Esophagus squamous epithelium (tissue), 5 donors: ENCODE data around the gene TSC2. TPM values are rescaled to one million over a fixed set of nuclear protein-coding genes. Genes with fewer than 3 reads are reported as not detected.
"Not testable (repeated sequence)": the region's sequence is repeated elsewhere in the genome, so short reads cannot be mapped to it uniquely, and the experiment has no call there.

Source experiments
- DNase-seq: peaks from one replicate; lab custom pipeline; 2025; lab: John Stamatoyannopoulos, UW
- H3K27ac ChIP-seq, 4 donors: fragments of 200-600 bp; sonication (generic); one replicate each; pipeline ENCODE4 v1.5.1; 2016 to 2019; ENCODE audit warnings: mild to moderate bottlenecking in 1 of 4
- H3K27me3 ChIP-seq, 4 donors: fragments of 200-600 bp; sonication (generic); 1 replicate in 3 of 4; 2 replicates in 1 of 4; pipeline versions ENCODE4 v1.5.1 to v1.6.0; 2017 to 2021; ENCODE audit warnings: antibody characterized with exemption in 1 of 4
- H3K36me3 ChIP-seq, 3 donors: fragments of 200-600 bp; sonication (generic); one replicate each; pipeline ENCODE4 v1.5.1; 2016 to 2019
- H3K4me1 ChIP-seq, 3 donors: fragments of 200-600 bp; sonication (generic); one replicate each; pipeline ENCODE4 v1.5.1; 2017 to 2019
- H3K4me3 ChIP-seq, 4 donors: fragments of 200-600 bp; sonication (generic); 1 replicate in 3 of 4; 2 replicates in 1 of 4; pipeline ENCODE4 v1.5.1; 2016 to 2019; ENCODE audit warnings: mild to moderate bottlenecking in 2 of 4, moderate library complexity in 1 of 4
- H3K9me3 ChIP-seq, 3 donors: fragments of 200-600 bp; sonication (generic); one replicate each; pipeline ENCODE4 v1.5.1; 2016 to 2019
- POLR2A ChIP-seq, 4 donors: fragments of 450-650 bp; IDR thresholded peaks; one replicate each; pipeline ENCODE4 v1.6.1; 2017; ENCODE audit warnings: antibody characterized with exemption in 4 of 4, mild to moderate bottlenecking in 4 of 4, moderate library complexity in 3 of 4
- WGBS, 2 donors: methylation state at CpG; one replicate each; pipeline ENCODE4 v1.1.5; 2018; 5-methylcytosine and 5-hydroxymethylcytosine counted together
- intact Hi-C: fragments of 100-400 bp; cut with DNase I; formaldehyde crosslinking; loops from one replicate; pipeline ENCODE4 v1.15.0; 2022
- total RNA-seq, 4 donors: library from RNA; depleted of rRNA; stranded (reverse); fragments of >200 nt; gene quantifications; one replicate each; pipeline ENCODE4 v1.1.0, GENCODE V29; 2016
- TF ChIP-seq, protein P1 (sequence below), 6 experiments: fragments of 450-650 bp in 4 of 6; fragments of 200-600 bp in 2 of 6; sonication (generic) in 2 of 6; IDR thresholded peaks; one replicate each; pipeline ENCODE4 v1.5.1; 2016 to 2019; ENCODE audit warnings: antibody characterized with exemption in 6 of 6, mild to moderate bottlenecking in 4 of 6, moderate library complexity in 4 of 6
- donor health status: DM: yes; HTN: yes; CAD: no.

Gene TSC2
- total RNA-seq, 4 donors from 2014 or later, result 22.8 to 79.7 (median 41.2) TPM

DNA sequence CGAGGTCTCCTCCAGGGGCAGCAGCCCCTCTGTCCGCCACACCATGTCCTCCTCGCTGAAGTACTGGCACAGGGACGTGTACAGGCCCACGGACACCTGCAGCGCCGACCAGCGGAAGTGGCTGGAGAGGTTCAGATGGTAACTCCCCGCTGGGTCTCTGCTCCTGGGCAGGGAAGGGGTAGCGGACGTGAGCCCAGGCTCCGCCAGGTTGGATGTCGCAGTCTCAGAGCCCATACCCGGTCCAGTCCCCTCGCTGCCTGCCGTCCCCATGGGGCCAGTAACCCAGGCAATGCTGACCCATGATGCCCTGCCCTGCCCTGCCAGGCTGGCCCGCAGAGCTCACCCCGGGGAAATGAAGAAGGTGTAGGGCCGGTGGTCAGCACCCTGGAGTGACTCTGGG, 54.7 kb downstream of the TSC2 start:
- Histone ChIP-seq H3K36me3 (peaks cover 17 to 87% (median 38%) of the 10 kb centered on the region in 3 donors), H3K9me3 (no peaks in the 10 kb centered on the region), H3K27me3 (no peaks in the 10 kb centered on the region), H3K4me1 (no peaks in the 10 kb centered on the region), H3K27ac (no peak overlapping the region), H3K4me3 (no peak overlapping the region)
- DNase-seq, result no peak
- no peak for TF ChIP-seq POLR2A (IDR thresholded peaks at IDR 0.05)
- TF ChIP-seq, protein P1, sequence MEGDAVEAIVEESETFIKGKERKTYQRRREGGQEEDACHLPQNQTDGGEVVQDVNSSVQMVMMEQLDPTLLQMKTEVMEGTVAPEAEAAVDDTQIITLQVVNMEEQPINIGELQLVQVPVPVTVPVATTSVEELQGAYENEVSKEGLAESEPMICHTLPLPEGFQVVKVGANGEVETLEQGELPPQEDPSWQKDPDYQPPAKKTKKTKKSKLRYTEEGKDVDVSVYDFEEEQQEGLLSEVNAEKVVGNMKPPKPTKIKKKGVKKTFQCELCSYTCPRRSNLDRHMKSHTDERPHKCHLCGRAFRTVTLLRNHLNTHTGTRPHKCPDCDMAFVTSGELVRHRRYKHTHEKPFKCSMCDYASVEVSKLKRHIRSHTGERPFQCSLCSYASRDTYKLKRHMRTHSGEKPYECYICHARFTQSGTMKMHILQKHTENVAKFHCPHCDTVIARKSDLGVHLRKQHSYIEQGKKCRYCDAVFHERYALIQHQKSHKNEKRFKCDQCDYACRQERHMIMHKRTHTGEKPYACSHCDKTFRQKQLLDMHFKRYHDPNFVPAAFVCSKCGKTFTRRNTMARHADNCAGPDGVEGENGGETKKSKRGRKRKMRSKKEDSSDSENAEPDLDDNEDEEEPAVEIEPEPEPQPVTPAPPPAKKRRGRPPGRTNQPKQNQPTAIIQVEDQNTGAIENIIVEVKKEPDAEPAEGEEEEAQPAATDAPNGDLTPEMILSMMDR (IDR thresholded peaks at IDR 0.05), result no peak
- 88% methylated on average over 4 of the region's 19 CpGs; no CpG with 5 or more reads in 1 of the 2 donors for WGBS, 2 donors
- intact Hi-C loops, result no loop called here

DNA sequence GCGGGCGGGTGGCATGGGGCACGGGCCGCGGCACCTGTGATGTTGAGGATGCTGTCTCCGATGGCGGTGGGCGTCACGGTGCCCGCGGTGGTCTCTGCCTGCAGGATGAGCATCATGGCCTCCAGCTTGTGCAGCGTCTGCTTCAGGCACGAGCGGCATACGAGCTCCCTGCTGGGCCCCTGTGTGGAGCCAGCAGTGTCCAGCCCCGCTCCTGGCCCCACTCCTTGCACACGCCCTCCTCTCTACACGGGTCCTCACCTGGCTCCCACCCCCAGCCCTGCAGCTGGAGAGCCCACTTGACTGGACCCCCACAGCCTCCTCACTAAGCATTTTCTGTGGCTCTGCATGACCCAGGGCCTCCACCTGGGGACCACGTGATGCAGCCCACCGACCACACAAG, 56.7 kb downstream of the TSC2 start:
- DNase-seq, H3K27ac ChIP-seq, H3K4me1 ChIP-seq, H3K9me3 ChIP-seq, H3K27me3 ChIP-seq, intact Hi-C loops, H3K4me3 ChIP-seq: not testable (repeated sequence)
- no CpG with 5 or more reads among the region's 20 CpGs for WGBS, 2 donors
- peaks cover 15 to 89% (median 42%) of the 10 kb centered on the region in 3 donors for H3K36me3 ChIP-seq

DNA sequence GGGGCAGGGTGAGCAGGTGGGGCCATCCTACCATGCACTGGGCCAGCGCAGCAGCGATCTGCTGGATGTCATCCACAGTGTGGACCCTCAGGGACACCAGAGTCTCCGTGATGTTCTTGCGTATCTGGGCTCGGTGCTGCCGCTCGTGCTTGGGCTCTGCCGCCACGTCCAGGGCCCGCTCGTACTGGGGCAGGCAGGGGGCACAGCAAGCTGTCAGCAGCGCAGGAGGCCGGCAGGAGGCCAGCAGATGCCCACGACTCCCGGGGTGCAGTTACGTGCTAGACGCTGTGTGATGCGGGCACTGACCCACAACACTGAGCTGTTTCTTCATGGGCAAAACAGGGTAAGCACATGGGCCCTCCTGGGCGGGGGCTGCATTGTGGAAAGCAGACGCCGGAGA, 57.5 kb downstream of the TSC2 start:
- intact Hi-C loops, DNase-seq, H3K4me1 ChIP-seq, H3K4me3 ChIP-seq, H3K27me3 ChIP-seq, H3K27ac ChIP-seq, H3K9me3 ChIP-seq: not testable (repeated sequence)
- 95 to 100% methylated on average over 2 to 6 of the region's 21 CpGs for WGBS, 2 donors
- peaks cover 6 to 89% (median 35%) of the 10 kb centered on the region in 3 donors for H3K36me3 ChIP-seq

DNA sequence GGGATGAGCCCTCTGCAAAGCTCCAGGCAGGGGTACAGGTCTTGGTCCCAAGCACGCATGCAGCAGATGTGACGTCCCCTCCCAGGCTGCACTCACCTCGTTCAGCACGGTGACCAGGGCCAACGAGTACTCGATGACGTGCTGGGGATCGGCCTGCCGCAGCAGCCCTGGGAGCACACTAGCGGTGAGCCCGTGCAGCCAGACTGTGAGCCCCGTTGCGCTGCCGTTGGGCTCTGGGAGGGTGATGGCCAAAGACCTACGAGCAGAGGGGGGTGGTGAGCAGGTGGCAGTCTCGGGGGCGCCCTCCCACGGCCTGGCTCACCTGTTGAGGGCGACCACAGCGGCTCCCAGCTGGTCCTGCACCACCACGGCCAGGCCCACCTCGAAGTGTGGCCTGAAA, 58.0 kb downstream of the TSC2 start:
- H3K27me3 ChIP-seq, H3K4me1 ChIP-seq, DNase-seq, H3K27ac ChIP-seq, H3K9me3 ChIP-seq, H3K4me3 ChIP-seq, intact Hi-C loops: not testable (repeated sequence)
- H3K36me3 ChIP-seq, result peaks cover 4 to 89% (median 35%) of the 10 kb centered on the region in 3 donors
- 84% methylated on average over 14 of the region's 22 CpGs; no CpG with 5 or more reads in 1 of the 2 donors for WGBS, 2 donors

DNA sequence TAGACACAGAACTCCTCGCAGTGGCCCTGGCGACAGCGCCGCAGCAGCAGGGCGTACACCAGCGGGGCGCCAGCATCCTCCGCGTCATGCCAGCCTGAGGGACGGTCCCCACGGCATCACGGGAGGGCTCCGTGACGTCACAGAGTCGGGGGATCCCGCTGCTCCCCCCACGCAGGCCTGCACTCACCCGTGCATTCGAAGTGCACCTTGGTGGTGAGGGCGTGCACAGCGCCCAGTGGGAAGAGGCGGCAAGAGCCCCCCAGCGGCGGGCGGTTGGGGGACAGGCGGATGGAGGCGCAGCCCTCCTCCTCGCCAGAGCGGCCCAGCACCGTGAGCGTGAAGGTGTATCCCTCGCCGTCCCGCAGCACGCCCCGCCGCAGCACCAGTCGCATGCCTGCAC, 58.4 kb downstream of the TSC2 start:
- H3K27me3 ChIP-seq, DNase-seq, intact Hi-C loops, H3K9me3 ChIP-seq, H3K27ac ChIP-seq, H3K4me3 ChIP-seq, H3K4me1 ChIP-seq: not testable (repeated sequence)
- WGBS, 2 donors, result no CpG with 5 or more reads among the region's 38 CpGs
- peaks cover 4 to 89% (median 35%) of the 10 kb centered on the region in 3 donors for H3K36me3 ChIP-seq

DNA sequence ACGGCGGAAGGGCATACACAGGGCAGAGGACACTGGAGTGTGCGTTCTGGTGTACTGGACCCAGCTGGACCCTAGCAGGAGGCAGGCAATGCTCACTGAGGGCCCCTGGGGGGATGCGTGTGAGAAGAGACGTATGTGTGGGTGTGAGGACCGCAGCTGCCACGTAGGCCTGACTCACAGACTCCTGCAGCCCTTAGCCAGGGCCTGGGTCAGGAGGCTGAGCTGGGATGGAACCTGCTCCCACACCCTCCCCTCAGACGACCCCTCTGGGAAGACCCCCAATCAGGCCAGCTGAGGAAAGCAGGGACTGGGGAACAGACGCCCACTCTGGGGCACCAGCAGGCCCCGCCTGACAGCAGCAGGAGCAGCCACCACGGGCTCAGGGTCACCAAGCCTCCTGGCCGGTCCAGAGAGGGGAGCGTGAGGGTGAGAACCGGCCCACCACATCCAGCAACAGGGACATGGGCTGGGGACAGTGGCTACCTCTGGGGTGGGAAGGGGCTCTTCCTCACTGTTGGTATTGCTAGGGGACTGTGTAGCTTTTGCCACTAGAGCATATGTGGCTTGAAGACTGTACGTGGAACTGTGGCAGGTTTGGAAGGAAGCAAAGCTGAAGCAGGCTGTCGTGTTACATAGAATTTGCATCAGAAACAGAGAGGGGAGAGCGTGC, 59.5 kb downstream of the TSC2 start:
- H3K4me1 ChIP-seq, H3K9me3 ChIP-seq, DNase-seq, intact Hi-C loops, H3K4me3 ChIP-seq, H3K27me3 ChIP-seq, H3K27ac ChIP-seq: not testable (repeated sequence)
- 56 to 81% methylated on average over 3 to 7 of the region's 17 CpGs for WGBS, 2 donors
- H3K36me3 ChIP-seq, result peaks cover 4 to 89% (median 34%) of the 10 kb centered on the region in 3 donors

DNA sequence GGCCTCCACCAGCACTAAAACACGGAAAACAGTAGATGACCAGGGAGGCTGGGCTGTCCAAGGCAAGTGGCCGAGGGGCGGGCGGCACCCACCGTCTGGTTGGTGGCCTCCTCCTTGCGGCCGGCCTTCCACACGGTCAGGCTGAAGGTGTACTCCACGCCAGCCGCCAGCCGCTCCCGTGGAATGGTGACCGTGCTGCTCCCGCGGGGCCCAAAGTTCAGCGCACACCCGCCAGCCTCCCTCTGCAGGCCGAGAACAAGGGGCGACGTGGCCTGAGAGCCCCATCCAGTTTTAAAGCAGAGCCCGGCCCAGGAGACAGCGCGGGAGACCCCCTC, 60.0 kb downstream of the TSC2 start:
- peaks cover 4 to 89% (median 29%) of the 10 kb centered on the region in 3 donors for H3K36me3 ChIP-seq
- 92 to 93% methylated on average over 3 to 4 of the region's 23 CpGs for WGBS, 2 donors

DNA sequence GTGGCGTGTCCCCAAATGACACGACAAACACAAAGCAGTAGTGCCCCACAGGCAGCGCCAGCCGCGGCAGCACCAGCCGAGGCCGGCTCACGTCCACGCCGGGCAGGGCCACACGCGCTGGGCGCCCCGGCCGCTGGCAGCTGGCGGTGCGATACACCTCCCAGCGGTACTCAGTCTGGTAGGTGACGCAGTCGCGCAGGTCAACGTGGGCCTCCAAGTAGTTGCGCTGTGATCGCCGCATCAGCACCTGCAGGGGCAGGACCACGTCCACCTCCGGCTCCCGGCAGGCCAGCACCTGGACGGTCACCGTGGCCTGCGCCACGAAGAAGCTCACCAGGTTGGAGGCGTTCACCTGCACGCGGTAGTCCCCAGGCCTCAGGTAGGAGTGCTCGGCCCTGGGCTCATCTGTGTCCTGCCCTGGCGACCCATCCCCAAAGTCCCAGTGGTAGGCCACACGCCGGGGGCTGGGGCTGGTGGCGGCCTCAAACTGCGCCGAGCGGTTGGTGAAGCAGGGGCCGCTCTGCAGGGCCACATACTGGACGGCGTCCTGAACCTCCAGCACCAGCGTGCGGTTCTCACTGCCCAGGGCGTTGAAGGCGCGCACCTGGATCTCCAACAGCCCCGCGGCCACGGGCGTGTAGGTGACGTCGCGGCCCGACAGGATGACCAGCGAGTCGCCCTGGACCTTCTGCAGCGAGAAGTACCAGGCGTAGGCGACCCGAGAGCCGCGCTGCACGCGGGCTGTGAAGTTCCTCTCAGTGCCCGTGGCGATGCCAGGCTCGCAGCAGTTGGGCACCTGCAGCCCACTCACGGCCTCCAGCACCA, 60.9 kb downstream of the TSC2 start:
- WGBS, 2 donors, result 100% methylated on average over 2 to 12 of the region's 73 CpGs
- H3K9me3 ChIP-seq, H3K27me3 ChIP-seq, H3K27ac ChIP-seq, H3K4me3 ChIP-seq, DNase-seq, H3K4me1 ChIP-seq, intact Hi-C loops: not testable (repeated sequence)
- H3K36me3 ChIP-seq, result peaks cover 0 to 89% (median 32%) of the 10 kb centered on the region in 3 donors

More for the DNA sequence above, 60.0 kb downstream of the TSC2 start:
- H3K27ac ChIP-seq, H3K4me3 ChIP-seq, H3K27me3 ChIP-seq, intact Hi-C loops, H3K4me1 ChIP-seq, H3K9me3 ChIP-seq, DNase-seq: not testable (repeated sequence)

DNA sequence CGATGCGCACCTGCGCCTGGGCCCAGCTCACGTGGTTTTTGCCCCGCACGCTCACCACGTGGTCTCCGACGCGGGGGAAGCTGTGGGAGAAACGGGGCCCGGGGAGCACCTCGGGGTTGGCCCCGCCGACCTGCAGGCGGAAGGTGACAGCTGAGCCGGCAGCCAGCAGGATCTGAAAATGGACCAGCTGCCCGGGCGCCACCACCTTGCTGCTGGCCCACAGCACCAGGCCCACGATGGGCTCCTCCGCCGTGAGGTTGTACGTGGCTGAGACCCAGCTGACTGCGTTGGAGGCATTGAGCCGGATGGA, 61.4 kb downstream of the TSC2 start:
- H3K9me3 ChIP-seq, H3K27ac ChIP-seq, H3K4me3 ChIP-seq, H3K27me3 ChIP-seq, H3K4me1 ChIP-seq, intact Hi-C loops, DNase-seq: not testable (repeated sequence)
- H3K36me3 ChIP-seq, result peaks cover 0 to 93% (median 34%) of the 10 kb centered on the region in 3 donors
- WGBS, 2 donors, result no CpG with 5 or more reads among the region's 25 CpGs

DNA sequence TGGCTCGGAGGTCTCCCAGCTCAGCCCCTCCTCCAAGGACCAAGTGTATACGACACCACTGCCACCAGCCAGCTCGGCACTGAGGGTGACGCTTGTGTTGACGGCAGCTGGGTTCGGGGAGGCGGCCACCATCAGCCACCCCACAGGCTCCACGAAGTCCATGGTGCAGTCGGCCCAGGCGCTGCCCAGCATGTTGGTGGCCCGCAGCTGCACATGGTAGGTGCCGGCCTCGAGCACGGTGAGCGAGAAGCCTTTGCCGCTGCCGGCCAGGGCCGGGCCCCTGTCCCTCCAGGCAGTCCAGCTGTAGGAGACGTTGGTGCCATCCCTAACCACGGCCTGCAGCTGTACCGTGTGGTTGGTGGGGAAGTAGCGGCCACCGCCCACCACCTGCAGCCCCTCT, 62.1 kb downstream of the TSC2 start:
- H3K27ac ChIP-seq, H3K9me3 ChIP-seq, DNase-seq, H3K4me3 ChIP-seq, H3K4me1 ChIP-seq, H3K27me3 ChIP-seq, intact Hi-C loops: not testable (repeated sequence)
- no CpG with 5 or more reads among the region's 23 CpGs for WGBS, 2 donors
- peaks cover 0 to 99% (median 34%) of the 10 kb centered on the region in 3 donors for H3K36me3 ChIP-seq

DNA sequence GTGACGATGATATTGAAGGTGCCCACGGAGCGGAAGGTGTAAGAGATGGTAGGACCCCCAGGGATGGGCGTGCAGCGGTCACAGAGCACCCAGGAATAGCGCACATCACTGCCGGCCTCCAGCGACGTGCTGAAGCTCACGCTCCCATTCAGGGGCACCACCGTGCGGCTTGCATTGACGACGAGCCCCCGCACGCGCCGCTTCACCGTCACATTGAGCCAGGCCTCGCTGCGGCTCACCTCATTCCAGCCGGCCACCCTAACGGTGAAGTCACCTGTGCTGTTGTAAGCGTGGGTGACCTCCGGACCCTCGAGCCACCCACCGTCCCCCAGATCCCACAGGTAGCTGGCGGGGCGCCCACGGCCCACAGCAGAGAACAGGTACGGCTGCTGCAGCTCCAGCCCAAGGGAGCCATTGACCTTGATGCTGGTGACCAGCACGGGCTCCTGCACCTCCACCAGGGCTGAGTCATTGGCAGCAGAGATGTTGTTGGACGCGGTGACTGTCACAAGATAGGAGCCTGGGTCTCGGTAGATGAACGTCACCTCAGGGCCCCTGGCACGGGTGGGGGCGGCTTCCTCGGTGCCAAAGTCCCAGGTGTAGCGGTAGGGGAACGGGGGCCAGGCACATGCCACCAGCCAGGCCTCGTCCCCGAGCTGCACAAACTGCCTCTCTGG, 62.7 kb downstream of the TSC2 start:
- H3K27ac ChIP-seq, H3K27me3 ChIP-seq, intact Hi-C loops, DNase-seq, H3K4me1 ChIP-seq, H3K4me3 ChIP-seq, H3K9me3 ChIP-seq: not testable (repeated sequence)
- peaks cover 0 to 99% (median 30%) of the 10 kb centered on the region in 3 donors for H3K36me3 ChIP-seq
- 100% methylated on average over 2 of the region's 43 CpGs; no CpG with 5 or more reads in 1 of the 2 donors for WGBS, 2 donors
